Measurements from ENCODE around the gene LYRM4. TPM values are rescaled to one million over a fixed set of nuclear protein-coding genes. Genes with fewer than 3 reads are reported as not detected.

LYRM4 gene
- total and polyA plus RNA-seq, 4 donors = 17.9 to 28.7 (median 21.1) TPM

GRCh38 chr6:5079692-5080091, 181.1 kb downstream of the LYRM4 start:
- no peak overlapping the region for H3K27ac ChIP-seq (ENCODE audit: low read depth in 1 of 2, low read length in 2 of 2)
- 96 to 100% methylated on average over 2 of the region's 2 CpGs for WGBS, 2 donors
- H3K9me3 ChIP-seq (ENCODE audit: control insufficient read depth, low read length) = no peaks in the 10 kb centered on the region
- ATAC-seq (ENCODE audit: low FRiP score) (no peak), DNase-seq (no peak)
- H3K36me3 ChIP-seq (ENCODE audit: control insufficient read depth in 1 of 2, insufficient read depth in 2 of 2, low read length in 1 of 2) = no peaks in the 10 kb centered on the region
- intact Hi-C loops (cut with DNase I) = loop anchor here in 1 of 2 donors (10.0 kb wide), 1 partner anchor 75 kb away; the partner anchor contains the start of gene RPP40
- no peak overlapping the region for H3K4me3 ChIP-seq (ENCODE audit: low read length in 2 of 2)
- no peaks in the 10 kb centered on the region for H3K4me1 ChIP-seq (ENCODE audit: control insufficient read depth in 1 of 2, insufficient read depth in 2 of 2, low read length in 2 of 2)
- H3K27me3 ChIP-seq (ENCODE audit: control insufficient read depth in 1 of 2, insufficient read depth in 2 of 2, low read length in 1 of 2) = no peaks in the 10 kb centered on the region

GRCh38 chr6:5078121-5078669, 182.6 kb downstream of the LYRM4 start:
- no peaks in the 10 kb centered on the region for H3K36me3 ChIP-seq (ENCODE audit: control insufficient read depth in 1 of 2, insufficient read depth in 2 of 2, low read length in 1 of 2)
- H3K27ac ChIP-seq (ENCODE audit: low read depth in 1 of 2, low read length in 2 of 2) = no peak overlapping the region
- H3K27me3 ChIP-seq (ENCODE audit: control insufficient read depth in 1 of 2, insufficient read depth in 2 of 2, low read length in 1 of 2) = no peaks in the 10 kb centered on the region
- intact Hi-C loops (cut with DNase I) = no loop called here
- no peak for ATAC-seq (ENCODE audit: low FRiP score)
- H3K4me1 ChIP-seq (ENCODE audit: control insufficient read depth in 1 of 2, insufficient read depth in 2 of 2, low read length in 2 of 2) = no peaks in the 10 kb centered on the region
- WGBS, 2 donors = 72 to 73% methylated on average over 5 of the region's 5 CpGs
- no peak overlapping the region for H3K4me3 ChIP-seq (ENCODE audit: low read length in 2 of 2)
- H3K9me3 ChIP-seq (ENCODE audit: control insufficient read depth, low read length) = no peaks in the 10 kb centered on the region
- DNase-seq = no peak

GRCh38 chr6:5076931-5077330, 183.8 kb downstream of the LYRM4 start:
- H3K36me3 ChIP-seq (ENCODE audit: control insufficient read depth in 1 of 2, insufficient read depth in 2 of 2, low read length in 1 of 2) = no peaks in the 10 kb centered on the region
- ATAC-seq (ENCODE audit: low FRiP score) (no peak), DNase-seq (no peak)
- intact Hi-C loops (cut with DNase I) = no loop called here
- no peak overlapping the region for H3K27ac ChIP-seq (ENCODE audit: low read depth in 1 of 2, low read length in 2 of 2)
- H3K27me3 ChIP-seq (ENCODE audit: control insufficient read depth in 1 of 2, insufficient read depth in 2 of 2, low read length in 1 of 2) = no peaks in the 10 kb centered on the region
- no peak overlapping the region for H3K4me3 ChIP-seq (ENCODE audit: low read length in 2 of 2)
- H3K4me1 ChIP-seq (ENCODE audit: control insufficient read depth in 1 of 2, insufficient read depth in 2 of 2, low read length in 2 of 2) = no peaks in the 10 kb centered on the region
- H3K9me3 ChIP-seq (ENCODE audit: control insufficient read depth, low read length) = no peaks in the 10 kb centered on the region
- 95 to 96% methylated on average over 11 of the region's 11 CpGs for WGBS, 2 donors

- ATAC-seq (ENCODE audit: low FRiP score) = no peak
- no peak overlapping the region for H3K27ac ChIP-seq (ENCODE audit: low read depth in 1 of 2, low read length in 2 of 2)
- no peaks in the 10 kb centered on the region for H3K4me1 ChIP-seq (ENCODE audit: control insufficient read depth in 1 of 2, insufficient read depth in 2 of 2, low read length in 2 of 2)
- WGBS, 2 donors = 82% methylated on average over 3 of the region's 3 CpGs
- H3K4me3 ChIP-seq (ENCODE audit: low read length in 2 of 2) = no peak overlapping the region
- no peak for DNase-seq
- intact Hi-C loops (cut with DNase I) = no loop called here
- no peaks in the 10 kb centered on the region for H3K9me3 ChIP-seq (ENCODE audit: control insufficient read depth, low read length)
- H3K27me3 ChIP-seq (ENCODE audit: control insufficient read depth in 1 of 2, insufficient read depth in 2 of 2, low read length in 1 of 2) = no peaks in the 10 kb centered on the region
- H3K36me3 ChIP-seq (ENCODE audit: control insufficient read depth in 1 of 2, insufficient read depth in 2 of 2, low read length in 1 of 2) = no peaks in the 10 kb centered on the region
Measured at GRCh38 chr6:5073992-5074391, 186.8 kb downstream of the LYRM4 start.

GRCh38 chr6:5072440-5072839, 188.3 kb downstream of the LYRM4 start:
- no peak for ATAC-seq (ENCODE audit: low FRiP score)
- no peaks in the 10 kb centered on the region for H3K4me1 ChIP-seq (ENCODE audit: control insufficient read depth in 1 of 2, insufficient read depth in 2 of 2, low read length in 2 of 2)
- H3K4me3 ChIP-seq (ENCODE audit: low read length in 2 of 2) = no peak overlapping the region
- H3K27ac ChIP-seq (ENCODE audit: low read depth in 1 of 2, low read length in 2 of 2) = no peak overlapping the region
- intact Hi-C loops (cut with DNase I) = no loop called here
- DNase-seq = no peak
- no peaks in the 10 kb centered on the region for H3K27me3 ChIP-seq (ENCODE audit: control insufficient read depth in 1 of 2, insufficient read depth in 2 of 2, low read length in 1 of 2)
- WGBS, 2 donors = 84 to 88% methylated on average over 7 of the region's 7 CpGs
- no peaks in the 10 kb centered on the region for H3K36me3 ChIP-seq (ENCODE audit: control insufficient read depth in 1 of 2, insufficient read depth in 2 of 2, low read length in 1 of 2)
- H3K9me3 ChIP-seq (ENCODE audit: control insufficient read depth, low read length) = no peaks in the 10 kb centered on the region

- ATAC-seq (ENCODE audit: low FRiP score) = no peak
- Histone ChIP-seq H3K27ac (ENCODE audit: low read depth in 1 of 2, low read length in 2 of 2) (no peak overlapping the region), H3K27me3 (ENCODE audit: control insufficient read depth in 1 of 2, insufficient read depth in 2 of 2, low read length in 1 of 2) (no peaks in the 10 kb centered on the region), H3K9me3 (ENCODE audit: control insufficient read depth, low read length) (no peaks in the 10 kb centered on the region), H3K4me1 (ENCODE audit: control insufficient read depth in 1 of 2, insufficient read depth in 2 of 2, low read length in 2 of 2) (no peaks in the 10 kb centered on the region), H3K4me3 (ENCODE audit: low read length in 2 of 2) (no peak overlapping the region), H3K36me3 (ENCODE audit: control insufficient read depth in 1 of 2, insufficient read depth in 2 of 2, low read length in 1 of 2) (no peaks in the 10 kb centered on the region)
- WGBS, 2 donors = 90 to 94% methylated on average over 2 of the region's 2 CpGs
- no peak for DNase-seq
- intact Hi-C loops (cut with DNase I) = no loop called here
Measured at GRCh38 chr6:5071216-5071615, 189.5 kb downstream of the LYRM4 start.

GRCh38 chr6:5068153-5068751, 192.5 kb downstream of the LYRM4 start:
- H3K36me3 ChIP-seq (ENCODE audit: control insufficient read depth in 1 of 2, insufficient read depth in 2 of 2, low read length in 1 of 2) = no peaks in the 10 kb centered on the region
- 90 to 92% methylated on average over 17 of the region's 17 CpGs for WGBS, 2 donors
- H3K4me3 ChIP-seq (ENCODE audit: low read length in 2 of 2) = no peak overlapping the region
- H3K27me3 ChIP-seq (ENCODE audit: control insufficient read depth in 1 of 2, insufficient read depth in 2 of 2, low read length in 1 of 2) = no peaks in the 10 kb centered on the region
- ATAC-seq (ENCODE audit: low FRiP score) (no peak), DNase-seq (no peak)
- intact Hi-C loops (cut with DNase I) = no loop called here
- H3K4me1 ChIP-seq (ENCODE audit: control insufficient read depth in 1 of 2, insufficient read depth in 2 of 2, low read length in 2 of 2) = no peaks in the 10 kb centered on the region
- no peaks in the 10 kb centered on the region for H3K9me3 ChIP-seq (ENCODE audit: control insufficient read depth, low read length)
- no peak overlapping the region for H3K27ac ChIP-seq (ENCODE audit: low read depth in 1 of 2, low read length in 2 of 2)

GRCh38 chr6:5067305-5067704, 193.4 kb downstream of the LYRM4 start:
- H3K27me3 ChIP-seq (ENCODE audit: control insufficient read depth in 1 of 2, insufficient read depth in 2 of 2, low read length in 1 of 2) = no peaks in the 10 kb centered on the region
- WGBS, 2 donors = 96% methylated on average over 3 of the region's 3 CpGs
- intact Hi-C loops (cut with DNase I) = no loop called here
- ATAC-seq (ENCODE audit: low FRiP score) (no peak), DNase-seq (no peak)
- H3K36me3 ChIP-seq (ENCODE audit: control insufficient read depth in 1 of 2, insufficient read depth in 2 of 2, low read length in 1 of 2) = no peaks in the 10 kb centered on the region
- no peak overlapping the region for H3K27ac ChIP-seq (ENCODE audit: low read depth in 1 of 2, low read length in 2 of 2)
- H3K9me3 ChIP-seq (ENCODE audit: control insufficient read depth, low read length) = no peaks in the 10 kb centered on the region
- no peaks in the 10 kb centered on the region for H3K4me1 ChIP-seq (ENCODE audit: control insufficient read depth in 1 of 2, insufficient read depth in 2 of 2, low read length in 2 of 2)
- no peak overlapping the region for H3K4me3 ChIP-seq (ENCODE audit: low read length in 2 of 2)

- Histone ChIP-seq H3K4me1 (ENCODE audit: control insufficient read depth in 1 of 2, insufficient read depth in 2 of 2, low read length in 2 of 2) (no peaks in the 10 kb centered on the region), H3K36me3 (ENCODE audit: control insufficient read depth in 1 of 2, insufficient read depth in 2 of 2, low read length in 1 of 2) (no peaks in the 10 kb centered on the region), H3K4me3 (ENCODE audit: low read length in 2 of 2) (no peak overlapping the region), H3K27me3 (ENCODE audit: control insufficient read depth in 1 of 2, insufficient read depth in 2 of 2, low read length in 1 of 2) (no peaks in the 10 kb centered on the region), H3K27ac (ENCODE audit: low read depth in 1 of 2, low read length in 2 of 2) (no peak overlapping the region), H3K9me3 (ENCODE audit: control insufficient read depth, low read length) (no peaks in the 10 kb centered on the region)
- DNase-seq = no peak
- WGBS, 2 donors = 93 to 96% methylated on average over 24 of the region's 24 CpGs
- ATAC-seq (ENCODE audit: low FRiP score) = no peak
- intact Hi-C loops (cut with DNase I) = no loop called here
Measured at GRCh38 chr6:5066456-5067093, 194.2 kb downstream of the LYRM4 start.
